ENCODE results near the gene RAB22A.
"Not testable (repeated sequence)": the region's sequence is repeated elsewhere in the genome, so short reads cannot be mapped to it uniquely, and the experiment has no call there.

The RAB22A gene

DNA sequence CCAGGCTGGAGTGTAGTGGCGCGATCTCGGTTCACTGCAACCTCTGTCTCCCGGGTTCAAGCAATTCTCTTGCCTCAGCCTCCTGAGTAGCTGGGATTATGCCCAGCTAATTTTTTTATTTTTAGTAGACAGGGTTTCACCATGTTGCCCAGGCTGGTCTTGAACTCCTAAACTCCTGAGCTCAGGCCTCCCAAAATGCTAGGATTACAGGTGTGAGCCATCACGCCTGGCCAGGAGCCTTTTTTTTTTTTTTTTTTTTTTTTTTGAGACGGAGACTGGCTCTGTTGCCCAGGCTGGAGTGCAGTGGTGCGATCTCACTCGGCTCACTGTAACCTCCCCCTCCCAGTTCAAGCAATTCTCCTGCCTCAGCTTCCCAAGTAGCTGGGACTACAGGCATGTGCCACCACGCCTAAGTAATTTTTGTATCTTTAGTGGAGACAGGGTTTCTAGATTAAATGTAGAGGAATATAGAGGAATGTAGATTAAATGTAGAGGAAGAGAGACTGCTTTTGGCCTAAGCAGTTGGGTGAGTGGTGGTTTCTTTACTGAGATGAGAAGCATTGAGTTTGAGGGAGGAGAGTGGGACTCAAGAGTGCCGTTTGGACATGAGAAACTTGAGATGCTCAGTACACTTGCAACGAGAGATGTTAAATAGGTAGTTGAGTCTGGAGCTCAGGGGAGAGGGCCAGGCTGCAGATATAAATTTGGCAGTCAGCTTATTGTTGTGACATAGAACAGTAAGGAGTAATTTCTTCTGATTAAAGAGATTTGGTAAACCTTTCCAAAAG, 96.2 kb downstream of the RAB22A start:
- Histone ChIP-seq H3K9me3 (peaks cover 9% of the 10 kb centered on the region), H4K20me1 (peaks cover 83% of the 10 kb centered on the region), H3K4me3 (no peak overlapping the region), H3K4me2 (peak overlapping the region; percentile 23; the same call in 1 of the 2 replicates), H3K9ac (no peak overlapping the region; the same call in 1 of the 2 replicates), H3K27me3 (no peaks in the 10 kb centered on the region), H3K27ac (no peak overlapping the region), H3K4me1 (peaks cover 36% of the 10 kb centered on the region), H3K36me3 (peaks cover 18% of the 10 kb centered on the region)
- TF ChIP-seq Cebpa-rat (IDR thresholded peaks at IDR 0.05), result no peak

DNA sequence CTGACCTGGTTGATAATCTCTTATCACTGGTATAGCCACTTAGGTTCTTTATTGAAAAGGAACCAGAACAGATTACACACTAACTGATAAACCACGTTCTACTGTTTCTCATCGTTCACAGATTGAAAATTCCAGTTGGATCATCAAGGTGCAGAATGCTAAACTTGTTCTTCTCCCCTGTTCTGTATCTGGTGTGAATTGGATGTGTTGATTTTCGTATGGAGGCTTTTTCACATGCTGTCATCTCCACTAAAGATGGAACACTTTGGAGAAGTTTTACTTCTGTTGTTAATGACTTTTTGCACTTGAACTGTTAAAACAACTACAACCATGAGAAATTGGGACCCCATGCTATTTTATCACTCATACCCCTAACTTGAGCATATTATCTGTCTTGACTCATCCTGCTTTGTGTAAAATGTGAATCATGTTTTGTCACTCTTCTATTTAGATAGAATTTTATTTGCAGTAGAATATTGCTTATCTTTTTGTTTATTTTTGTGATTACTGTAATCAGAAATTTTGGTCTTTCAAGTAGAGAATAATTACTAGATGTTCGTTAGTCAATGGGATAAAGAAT, 97.0 kb downstream of the RAB22A start:
- Histone ChIP-seq H3K36me3 (peaks cover 27% of the 10 kb centered on the region), H4K20me1 (peaks cover 75% of the 10 kb centered on the region), H3K27me3 (no peaks in the 10 kb centered on the region), H3K9ac (no peak overlapping the region; the same call in 1 of the 2 replicates), H3K9me3 (peaks cover 17% of the 10 kb centered on the region), H3K4me2 (no peak overlapping the region), H3K4me3 (no peak overlapping the region), H3K4me1 (peaks cover 28% of the 10 kb centered on the region), H3K27ac (no peak overlapping the region)
- no peak for TF ChIP-seq Cebpa-rat (IDR thresholded peaks at IDR 0.05)

- TF ChIP-seq Cebpa-rat (IDR thresholded peaks at IDR 0.05), result no peak
- H3K4me2 ChIP-seq, result no peak overlapping the region
- H3K36me3 ChIP-seq, result peaks cover 34% of the 10 kb centered on the region
- H3K4me1 ChIP-seq, result peaks cover 20% of the 10 kb centered on the region
- H3K27me3 ChIP-seq, result no peaks in the 10 kb centered on the region
- peaks cover 66% of the 10 kb centered on the region for H4K20me1 ChIP-seq
- H3K9ac ChIP-seq, result no peak overlapping the region
- H3K9me3 ChIP-seq, result peaks cover 25% of the 10 kb centered on the region
- H3K27ac ChIP-seq, result no peak overlapping the region
- no peak overlapping the region for H3K4me3 ChIP-seq
Observed at GRCh38 chr20:58407201-58407873, 97.8 kb downstream of the RAB22A start.

GRCh38 chr20:58407966-58408557, 98.5 kb downstream of the RAB22A start:
- Histone ChIP-seq H3K27me3 (no peaks in the 10 kb centered on the region), H3K9ac (no peak overlapping the region), H3K9me3 (peaks cover 31% of the 10 kb centered on the region), H4K20me1 (peaks cover 59% of the 10 kb centered on the region), H3K4me3 (no peak overlapping the region), H3K4me2 (no peak overlapping the region), H3K27ac (no peak overlapping the region), H3K4me1 (peaks cover 13% of the 10 kb centered on the region), H3K36me3 (peaks cover 34% of the 10 kb centered on the region)
- TF ChIP-seq Cebpa-rat (IDR thresholded peaks at IDR 0.05), result no peak

- no peak overlapping the region for H3K9ac ChIP-seq
- H3K9me3 ChIP-seq, result peaks cover 31% of the 10 kb centered on the region
- no peak overlapping the region for H3K4me3 ChIP-seq
- TF ChIP-seq Cebpa-rat (IDR thresholded peaks at IDR 0.05), result no peak
- no peaks in the 10 kb centered on the region for H3K27me3 ChIP-seq
- H3K4me2 ChIP-seq, result no peak overlapping the region
- H3K4me1 ChIP-seq, result peaks cover 10% of the 10 kb centered on the region
- no peak overlapping the region for H3K27ac ChIP-seq
- H4K20me1 ChIP-seq, result peaks cover 52% of the 10 kb centered on the region
- peaks cover 32% of the 10 kb centered on the region for H3K36me3 ChIP-seq
Observed at GRCh38 chr20:58408603-58409246, 99.2 kb downstream of the RAB22A start.

GRCh38 chr20:58414216-58414615, 104.7 kb downstream of the RAB22A start:
- H3K4me1 ChIP-seq, H3K9ac ChIP-seq, H3K4me2 ChIP-seq, H3K4me3 ChIP-seq, H3K27ac ChIP-seq, H3K27me3 ChIP-seq: not testable (repeated sequence)
- H3K9me3 ChIP-seq, result peaks cover 36% of the 10 kb centered on the region
- peaks cover 42% of the 10 kb centered on the region for H3K36me3 ChIP-seq
- peaks cover 43% of the 10 kb centered on the region for H4K20me1 ChIP-seq

DNA sequence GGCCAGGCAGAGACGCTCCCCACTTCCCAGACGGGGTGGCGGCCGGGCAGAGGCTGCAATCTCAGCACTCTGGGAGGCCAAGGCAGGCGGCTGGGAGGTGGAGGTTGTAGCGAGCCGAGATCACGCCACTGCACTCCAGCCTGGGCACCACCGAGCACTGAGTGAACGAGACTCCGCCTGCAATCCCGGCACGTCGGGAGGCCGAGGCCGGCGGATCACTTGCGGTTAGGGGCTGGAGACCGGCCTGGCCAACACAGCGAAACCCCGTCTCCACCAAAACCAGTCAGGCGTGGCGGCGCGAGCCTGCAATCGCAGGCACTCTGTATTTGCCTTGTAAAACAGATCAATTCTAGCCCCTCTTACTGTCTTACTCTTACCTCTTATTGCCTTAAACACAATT, 105.3 kb downstream of the RAB22A start:
- H3K4me1 ChIP-seq, H3K27ac ChIP-seq, H3K4me3 ChIP-seq, H3K9ac ChIP-seq, H3K4me2 ChIP-seq, H3K27me3 ChIP-seq: not testable (repeated sequence)
- Histone ChIP-seq H3K9me3 (peaks cover 36% of the 10 kb centered on the region), H3K36me3 (peaks cover 48% of the 10 kb centered on the region), H4K20me1 (peaks cover 48% of the 10 kb centered on the region)

DNA sequence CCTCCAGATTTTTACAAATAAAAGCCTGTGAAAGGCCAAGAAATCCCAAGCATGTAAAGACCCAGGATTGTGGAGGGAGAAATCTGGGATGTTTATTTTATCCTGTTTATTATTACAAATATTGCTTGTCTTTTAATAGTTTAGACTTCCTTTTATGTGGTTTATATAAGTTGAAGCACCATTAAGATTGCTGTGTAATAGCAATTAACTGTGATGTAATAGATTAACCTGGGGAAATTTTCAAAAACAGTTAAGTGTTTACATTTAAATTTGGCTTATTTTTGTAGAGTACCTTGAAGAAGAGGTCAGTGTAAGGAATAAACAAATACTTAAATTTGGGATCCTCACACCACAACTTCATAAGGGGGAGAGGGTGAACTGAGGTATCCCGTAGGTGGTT, 106.5 kb downstream of the RAB22A start:
- H3K9me3 ChIP-seq, result peaks cover 23% of the 10 kb centered on the region
- no peaks in the 10 kb centered on the region for H3K27me3 ChIP-seq
- no peak overlapping the region for H3K4me3 ChIP-seq
- no peak overlapping the region for H3K9ac ChIP-seq
- no peak overlapping the region for H3K27ac ChIP-seq
- H4K20me1 ChIP-seq, result peaks cover 61% of the 10 kb centered on the region
- peaks cover 48% of the 10 kb centered on the region for H3K36me3 ChIP-seq
- no peak for TF ChIP-seq Cebpa-rat (IDR thresholded peaks at IDR 0.05)
- H3K4me1 ChIP-seq, result peaks cover 7% of the 10 kb centered on the region; the same call in 1 of the 2 replicates
- no peak overlapping the region for H3K4me2 ChIP-seq

GRCh38 chr20:58416835-58417234, 107.3 kb downstream of the RAB22A start:
- Histone ChIP-seq H3K27me3 (no peaks in the 10 kb centered on the region), H3K4me3 (no peak overlapping the region), H3K4me1 (peaks cover 7% of the 10 kb centered on the region; the same call in 1 of the 2 replicates), H3K9me3 (peaks cover 15% of the 10 kb centered on the region), H3K9ac (no peak overlapping the region), H3K4me2 (no peak overlapping the region), H3K36me3 (peaks cover 48% of the 10 kb centered on the region), H3K27ac (no peak overlapping the region), H4K20me1 (peaks cover 69% of the 10 kb centered on the region)
- no peak for TF ChIP-seq Cebpa-rat (IDR thresholded peaks at IDR 0.05)
